SK-N-SH treated with all-trans-retinoic acid at 6 μM for 48 hours (cell line): ENCODE results near the gene KIT.

Source experiments
- ATAC-seq: fragments of 200-7000 bp; cut with Tn5 transposase; 3 replicates; pipeline ENCODE4 v1.9.1; 2020; ENCODE audit warnings: mild to moderate bottlenecking, moderate library complexity
- BACH2 ChIP-seq: fragments of 250-450 bp; sonication (Bioruptor Pico); IDR thresholded peaks from 2 replicates; pipeline ENCODE4 v1.9.0; 2021; ENCODE audit warnings: mild to moderate bottlenecking, borderline replicate concordance
- GLIS3 ChIP-seq: fragments of 250-450 bp; sonication (Bioruptor Pico); IDR thresholded peaks from 2 replicates; pipeline ENCODE4 v1.5.0; 2020; ENCODE audit warnings: mild to moderate bottlenecking, moderate library complexity
- ISL1 ChIP-seq: fragments of 250-450 bp; sonication (Bioruptor Pico); IDR thresholded peaks from 2 replicates; pipeline ENCODE4 v2.1.2; 2022; ENCODE audit warnings: mild to moderate bottlenecking, moderate library complexity
- OSR1 ChIP-seq: fragments of 250-450 bp; sonication (Bioruptor Pico); IDR thresholded peaks from 2 replicates; pipeline ENCODE4 v1.8.0; 2022; ENCODE audit warnings: moderate library complexity, mild to moderate bottlenecking, inconsistent platforms
- PATZ1 ChIP-seq: fragments of 250-450 bp; sonication (Bioruptor Pico); IDR thresholded peaks from 2 replicates; pipeline ENCODE4 v1.8.0; 2020; ENCODE audit warnings: mild to moderate bottlenecking, moderate library complexity, borderline replicate concordance
- PPARA ChIP-seq: fragments of 250-450 bp; sonication (Bioruptor Pico); IDR thresholded peaks from 2 replicates; pipeline ENCODE4 v1.5.0; 2020; ENCODE audit warnings: mild to moderate bottlenecking, borderline replicate concordance
- RARB ChIP-seq: fragments of 250-450 bp; sonication (Bioruptor Pico); IDR thresholded peaks from 2 replicates; pipeline ENCODE4 v1.8.0; 2021; ENCODE audit warnings: mild to moderate bottlenecking, moderate library complexity
- SNAI2 ChIP-seq: fragments of 250-450 bp; sonication (Bioruptor Pico); IDR thresholded peaks from 2 replicates; pipeline ENCODE4 v1.5.0; 2020; ENCODE audit warnings: mild to moderate bottlenecking, moderate library complexity
- TCF4 ChIP-seq: fragments of 250-450 bp; sonication (Bioruptor Pico); IDR thresholded peaks from 2 replicates; pipeline ENCODE4 v1.8.0; 2021; ENCODE audit warnings: mild to moderate bottlenecking, moderate library complexity, borderline replicate concordance
- TOX ChIP-seq: fragments of 250-450 bp; sonication (Bioruptor Pico); IDR thresholded peaks from 2 replicates; pipeline ENCODE4 v1.8.0; 2021; ENCODE audit warnings: mild to moderate bottlenecking, moderate library complexity, borderline replicate concordance
- TSHZ2 ChIP-seq: fragments of 250-450 bp; sonication (Bioruptor Pico); IDR thresholded peaks from 2 replicates; pipeline ENCODE4 v1.5.0; 2020; ENCODE audit warnings: mild to moderate bottlenecking, moderate library complexity
- ZC3H10 ChIP-seq: fragments of 250-450 bp; sonication (Bioruptor Pico); IDR thresholded peaks from 2 replicates; pipeline ENCODE4 v1.5.1; 2021; ENCODE audit warnings: mild to moderate bottlenecking, moderate library complexity
- ZFP3 ChIP-seq: fragments of 250-450 bp; sonication (Bioruptor Pico); IDR thresholded peaks from 2 replicates; pipeline ENCODE4 v1.5.0; 2020; ENCODE audit warnings: mild to moderate bottlenecking, moderate library complexity
- ZFP30 ChIP-seq: fragments of 450-650 bp; formaldehyde crosslinking; IDR thresholded peaks from 2 replicates; pipeline ENCODE4 v1.5.0; 2022; ENCODE audit warnings: mild to moderate bottlenecking, moderate library complexity
- ZNF565 ChIP-seq: fragments of 450-650 bp; formaldehyde crosslinking; conservative IDR thresholded peaks from 2 replicates; pipeline ENCODE4 v1.5.0; 2020; ENCODE audit warnings: low read depth, mild to moderate bottlenecking, moderate library complexity
- ZNF70 ChIP-seq: fragments of 450-650 bp; formaldehyde crosslinking; IDR thresholded peaks from 2 replicates; pipeline ENCODE4 v1.5.0; 2020; ENCODE audit warnings: mild to moderate bottlenecking, moderate library complexity
- TF ChIP-seq, protein P1 (sequence below): fragments of 250-450 bp; sonication (Bioruptor Pico); IDR thresholded peaks from 2 replicates; pipeline ENCODE4 v1.5.1; 2021; ENCODE audit warnings: mild to moderate bottlenecking, moderate library complexity
- TF ChIP-seq, protein P2 (sequence below): fragments of 250-450 bp; sonication (Bioruptor Pico); IDR thresholded peaks from 2 replicates; pipeline ENCODE4 v1.8.0; 2021; ENCODE audit warnings: low read depth, mild to moderate bottlenecking, moderate library complexity, borderline replicate concordance
- TF ChIP-seq, protein P3 (sequence below): fragments of 250-450 bp; sonication (Bioruptor Pico); IDR thresholded peaks from 2 replicates; pipeline ENCODE4 v1.5.1; 2020; ENCODE audit warnings: low read depth, mild to moderate bottlenecking, moderate library complexity

KIT gene

GRCh38 chr4:54743562-54743961 is 85.8 kb downstream of the KIT start:
- TF ChIP-seq, protein P1, sequence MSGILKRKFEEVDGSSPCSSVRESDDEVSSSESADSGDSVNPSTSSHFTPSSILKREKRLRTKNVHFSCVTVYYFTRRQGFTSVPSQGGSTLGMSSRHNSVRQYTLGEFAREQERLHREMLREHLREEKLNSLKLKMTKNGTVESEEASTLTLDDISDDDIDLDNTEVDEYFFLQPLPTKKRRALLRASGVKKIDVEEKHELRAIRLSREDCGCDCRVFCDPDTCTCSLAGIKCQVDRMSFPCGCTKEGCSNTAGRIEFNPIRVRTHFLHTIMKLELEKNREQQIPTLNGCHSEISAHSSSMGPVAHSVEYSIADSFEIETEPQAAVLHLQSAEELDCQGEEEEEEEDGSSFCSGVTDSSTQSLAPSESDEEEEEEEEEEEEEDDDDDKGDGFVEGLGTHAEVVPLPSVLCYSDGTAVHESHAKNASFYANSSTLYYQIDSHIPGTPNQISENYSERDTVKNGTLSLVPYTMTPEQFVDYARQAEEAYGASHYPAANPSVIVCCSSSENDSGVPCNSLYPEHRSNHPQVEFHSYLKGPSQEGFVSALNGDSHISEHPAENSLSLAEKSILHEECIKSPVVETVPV: no peak
- TF ChIP-seq RARB (no peak), ZNF565 (no peak), SNAI2 (CRISPR knock-in tag) (no peak), BACH2 (CRISPR knock-in tag) (no peak), ZC3H10 (no peak), ZFP3 (CRISPR knock-in tag) (no peak), TOX (CRISPR knock-in tag) (no peak), TCF4 (CRISPR knock-in tag) (no peak), PPARA (CRISPR knock-in tag) (no peak), TSHZ2 (CRISPR knock-in tag) (no peak), PATZ1 (CRISPR knock-in tag) (no peak)
- no peak for ATAC-seq

DNA sequence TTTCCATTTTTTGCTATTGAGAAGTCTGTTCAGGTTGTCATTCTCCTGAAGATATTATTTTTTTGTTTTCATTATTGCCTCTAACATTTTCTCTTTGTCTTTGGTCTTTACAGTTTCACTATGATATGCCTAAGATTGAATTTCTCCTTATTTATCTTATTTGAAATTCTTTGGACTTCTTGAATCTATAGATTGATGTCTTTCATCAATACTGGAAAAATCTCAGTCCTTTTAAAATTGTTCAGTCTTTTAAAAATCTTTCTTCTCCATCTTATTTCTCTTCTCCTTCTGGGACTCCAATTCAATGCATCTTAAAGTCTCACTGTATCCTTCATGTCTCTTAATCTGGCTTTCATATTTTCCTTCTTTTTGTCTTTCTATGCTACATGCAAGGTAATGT is 86.7 kb downstream of the KIT start:
- ATAC-seq: no peak
- TF ChIP-seq PPARA (CRISPR knock-in tag) (no peak), ZNF70 (CRISPR knock-in tag) (no peak), PATZ1 (CRISPR knock-in tag) (no peak), GLIS3 (CRISPR knock-in tag) (no peak), ZFP30 (CRISPR knock-in tag) (no peak), ISL1 (CRISPR knock-in tag) (no peak)
- TF ChIP-seq, protein P2, sequence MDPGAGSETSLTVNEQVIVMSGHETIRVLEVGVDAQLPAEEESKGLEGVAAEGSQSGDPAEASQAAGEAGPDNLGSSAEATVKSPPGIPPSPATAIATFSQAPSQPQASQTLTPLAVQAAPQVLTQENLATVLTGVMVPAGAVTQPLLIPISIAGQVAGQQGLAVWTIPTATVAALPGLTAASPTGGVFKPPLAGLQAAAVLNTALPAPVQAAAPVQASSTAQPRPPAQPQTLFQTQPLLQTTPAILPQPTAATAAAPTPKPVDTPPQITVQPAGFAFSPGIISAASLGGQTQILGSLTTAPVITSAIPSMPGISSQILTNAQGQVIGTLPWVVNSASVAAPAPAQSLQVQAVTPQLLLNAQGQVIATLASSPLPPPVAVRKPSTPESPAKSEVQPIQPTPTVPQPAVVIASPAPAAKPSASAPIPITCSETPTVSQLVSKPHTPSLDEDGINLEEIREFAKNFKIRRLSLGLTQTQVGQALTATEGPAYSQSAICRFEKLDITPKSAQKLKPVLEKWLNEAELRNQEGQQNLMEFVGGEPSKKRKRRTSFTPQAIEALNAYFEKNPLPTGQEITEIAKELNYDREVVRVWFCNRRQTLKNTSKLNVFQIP: no peak
- TF ChIP-seq, protein P3, sequence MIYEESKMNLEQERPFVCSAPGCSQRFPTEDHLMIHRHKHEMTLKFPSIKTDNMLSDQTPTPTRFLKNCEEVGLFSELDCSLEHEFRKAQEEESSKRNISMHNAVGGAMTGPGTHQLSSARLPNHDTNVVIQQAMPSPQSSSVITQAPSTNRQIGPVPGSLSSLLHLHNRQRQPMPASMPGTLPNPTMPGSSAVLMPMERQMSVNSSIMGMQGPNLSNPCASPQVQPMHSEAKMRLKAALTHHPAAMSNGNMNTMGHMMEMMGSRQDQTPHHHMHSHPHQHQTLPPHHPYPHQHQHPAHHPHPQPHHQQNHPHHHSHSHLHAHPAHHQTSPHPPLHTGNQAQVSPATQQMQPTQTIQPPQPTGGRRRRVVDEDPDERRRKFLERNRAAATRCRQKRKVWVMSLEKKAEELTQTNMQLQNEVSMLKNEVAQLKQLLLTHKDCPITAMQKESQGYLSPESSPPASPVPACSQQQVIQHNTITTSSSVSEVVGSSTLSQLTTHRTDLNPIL (CRISPR knock-in tag): no peak

DNA sequence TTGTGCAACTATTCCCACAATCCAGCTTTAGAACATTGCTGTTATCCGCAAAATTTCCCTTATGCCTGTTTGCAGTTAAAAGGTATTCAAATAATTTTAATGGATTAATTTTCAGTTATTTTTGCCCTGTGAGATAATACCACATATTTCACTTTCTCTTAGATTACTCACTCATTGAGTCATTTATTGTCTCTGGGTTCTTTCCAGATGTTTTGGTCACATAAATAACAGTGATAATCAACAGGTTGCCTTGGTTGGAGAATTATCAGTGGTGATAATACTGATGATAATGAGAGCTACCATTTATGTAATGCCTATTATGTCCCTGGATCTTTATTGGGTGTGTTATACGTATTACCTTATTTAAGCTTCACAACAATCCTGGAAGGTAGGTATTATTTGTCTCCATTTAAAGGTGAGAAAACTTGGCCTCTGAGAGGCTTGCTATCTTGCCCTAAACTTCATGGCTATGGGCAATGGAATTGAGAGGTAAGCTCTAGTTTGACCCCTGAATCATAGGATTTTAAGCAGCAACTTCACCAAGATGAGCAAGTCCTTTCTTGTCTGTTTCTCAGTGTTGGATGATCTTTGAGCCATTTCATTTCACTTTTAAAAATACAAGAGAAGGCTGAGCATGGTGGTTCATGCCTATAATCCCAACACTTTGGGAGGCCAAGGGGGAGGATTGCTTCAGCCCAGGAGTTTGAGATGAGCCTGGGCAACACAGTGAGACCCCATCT is 87.4 kb downstream of the KIT start:
- no peak for ATAC-seq

More for the DNA sequence above, 87.4 kb downstream of the KIT start:
- no peak for TF ChIP-seq OSR1 (CRISPR knock-in tag)
- TF ChIP-seq PPARA (CRISPR knock-in tag): no peak
- TF ChIP-seq ZNF565: no peak
- TF ChIP-seq TSHZ2 (CRISPR knock-in tag): no peak
- no peak for TF ChIP-seq ZFP3 (CRISPR knock-in tag)
- TF ChIP-seq ZFP30 (CRISPR knock-in tag): no peak
- TF ChIP-seq ZC3H10: no peak
- no peak for TF ChIP-seq ISL1 (CRISPR knock-in tag)
- TF ChIP-seq, protein P3 (CRISPR knock-in tag): no peak
